GM11168 (cell line): Measurements from ENCODE around the gene CTNND1.

ENCODE experiments used
- in situ Hi-C: fragments of 300-500 bp; cut with MboI; formaldehyde crosslinking; loops from one replicate; pipeline ENCODE4 v1.12.0; 2022; ENCODE audit warnings: low sequenced_read_pairs; ENCODE audit not compliant: unreplicated experiment

The CTNND1 gene

GRCh38 chr11:57758174-57758573 is 3.4 kb upstream of the CTNND1 start:
- in situ Hi-C loops: no loop called here

GRCh38 chr11:57762235-57762861 is 746 bp downstream of the CTNND1 start:
- in situ Hi-C loops: no loop called here

- in situ Hi-C loops: no loop called here
These were observed 2.0 kb downstream of the CTNND1 start for GRCh38 chr11:57763568-57763967.

GRCh38 chr11:57764021-57764420 is 2.4 kb downstream of the CTNND1 start:
- in situ Hi-C loops: no loop called here

GRCh38 chr11:57764566-57764965 is 3.0 kb downstream of the CTNND1 start:
- in situ Hi-C loops: no loop called here

- in situ Hi-C loops: no loop called here
These were observed 3.4 kb downstream of the CTNND1 start for GRCh38 chr11:57764972-57765371.

- in situ Hi-C loops: no loop called here
These were observed 9.2 kb downstream of the CTNND1 start for GRCh38 chr11:57770793-57771192.

- in situ Hi-C loops: no loop called here
These were observed 9.8 kb downstream of the CTNND1 start for GRCh38 chr11:57771365-57771764.

GRCh38 chr11:57772562-57772961 is 11.0 kb downstream of the CTNND1 start:
- in situ Hi-C loops: no loop called here

- in situ Hi-C loops: no loop called here
These were observed 11.5 kb downstream of the CTNND1 start for GRCh38 chr11:57773026-57773598.

- in situ Hi-C loops: no loop called here
These were observed 13.9 kb downstream of the CTNND1 start for GRCh38 chr11:57775491-57775890.

GRCh38 chr11:57776031-57776521 is 14.5 kb downstream of the CTNND1 start:
- in situ Hi-C loops: no loop called here

GRCh38 chr11:57776577-57777210 is 15.1 kb downstream of the CTNND1 start:
- in situ Hi-C loops: no loop called here

GRCh38 chr11:57777969-57778317 is 16.3 kb downstream of the CTNND1 start:
- in situ Hi-C loops: no loop called here

- in situ Hi-C loops: no loop called here
These were observed 16.9 kb downstream of the CTNND1 start for GRCh38 chr11:57778318-57779037.

- in situ Hi-C loops: no loop called here
These were observed 17.7 kb downstream of the CTNND1 start for GRCh38 chr11:57779276-57779675.

- in situ Hi-C loops: no loop called here
These were observed 19.9 kb downstream of the CTNND1 start for GRCh38 chr11:57781529-57781943.

- in situ Hi-C loops: no loop called here
These were observed 23.5 kb downstream of the CTNND1 start for GRCh38 chr11:57785072-57785471.

- in situ Hi-C loops: no loop called here
These were observed 24.8 kb downstream of the CTNND1 start for GRCh38 chr11:57786436-57786835.

- in situ Hi-C loops: no loop called here
These were observed 25.5 kb downstream of the CTNND1 start for GRCh38 chr11:57787006-57787604.
